Heart right ventricle (tissue), 16 donors: ENCODE data around the gene NFYC. TPM values are rescaled to one million over a fixed set of nuclear protein-coding genes. Genes with fewer than 3 reads are reported as not detected.

Experiments used
- ATAC-seq, 8 donors: fragments of 200-7000 bp; cut with Tn5 transposase; one replicate each; pipeline ENCODE4 v1.9.1; 2020; ENCODE audit warnings: mild to moderate bottlenecking in 8 of 8, moderate library complexity in 8 of 8, moderate number of reproducible peaks in 1 of 8
- DNase-seq, 2 donors: peaks; one replicate each; pipeline ENCODE4 v3.0.0-alpha.2; 2020
- H3K27ac ChIP-seq, 10 donors: fragments of 200-600 bp; sonication (generic) in 2 of 10; one replicate each; pipeline versions ENCODE4 v1.5.0 to v1.8.0; 2020 to 2022; ENCODE audit warnings: mild to moderate bottlenecking in 3 of 10
- H3K27me3 ChIP-seq, 7 donors: fragments of 200-600 bp; one replicate each; pipeline ENCODE4 v1.8.0; 2021 to 2022; ENCODE audit warnings: mild to moderate bottlenecking in 2 of 7
- H3K36me3 ChIP-seq, 9 donors: fragments of 200-600 bp; sonication (generic) in 1 of 9; one replicate each; pipeline versions ENCODE4 v1.5.0 to v1.8.0; 2020 to 2022; ENCODE audit warnings: mild to moderate bottlenecking in 2 of 9
- H3K4me1 ChIP-seq, 9 donors: fragments of 200-600 bp; sonication (generic) in 1 of 9; one replicate each; pipeline versions ENCODE4 v1.5.0 to v1.8.0; 2020 to 2022; ENCODE audit warnings: mild to moderate bottlenecking in 4 of 9
- H3K4me3 ChIP-seq, 10 donors: fragments of 200-600 bp; sonication (generic) in 2 of 10; one replicate each; pipeline versions ENCODE4 v1.5.0 to v1.8.0; 2020 to 2022; ENCODE audit warnings: mild to moderate bottlenecking in 7 of 10, moderate library complexity in 2 of 10
- H3K9me3 ChIP-seq, 11 donors: fragments of 200-600 bp in 10 of 11; sonication (generic) in 2 of 11; one replicate each; pipeline versions ENCODE4 v1.5.0 to v1.8.0; 2013 to 2022; ENCODE audit warnings: mild to moderate bottlenecking in 2 of 11, control low read depth in 1 of 11, moderate library complexity in 1 of 11
- WGBS, 2 donors: extraction: QIAGEN DNeasy Blood & Tissue Kit; methylation state at CpG; one replicate each; pipeline ENCODE4 v1.1.7; 2013; ENCODE audit warnings: inconsistent platforms in 1 of 2; 5-methylcytosine and 5-hydroxymethylcytosine counted together
- intact Hi-C, 10 donors: fragments of 100-400 bp; cut with DNase I; formaldehyde crosslinking; loops; one replicate each; pipeline versions ENCODE4 v1.11.1 to v1.14.2; 2022
- long read RNA-seq, 3 donors: library from polyadenylated mRNA; unstranded; transcript quantifications; one replicate each; pipeline ENCODE4 v2.0.0, GENCODE V29; 2020 to 2021
- polyA plus RNA-seq, 2 donors: library from polyadenylated mRNA; stranded (reverse); fragments of 200-250 nt; gene quantifications; one replicate each; pipeline ENCODE4 v1.2.3, GENCODE V29; 2013
- total RNA-seq, 10 donors: library from RNA; stranded (reverse); fragmentation: NEBNext Ultra II Directional in 3 of 10; extraction: Animal tissue kit (Norgen Biotek cat#: 25700) in 3 of 10; gene quantifications; one replicate each; pipeline versions ENCODE4 v1.2.1 to v1.2.4, GENCODE V29; 2021 to 2023
- TF ChIP-seq, protein P1 (sequence below), 9 donors: fragments of 200-600 bp; sonication (generic) in 2 of 9; IDR thresholded peaks; one replicate each; pipeline versions ENCODE4 v1.5.0 to v1.8.0; 2021 to 2022; ENCODE audit warnings: antibody characterized with exemption in 9 of 9, mild to moderate bottlenecking in 5 of 9, moderate library complexity in 1 of 9
- donor health status: Arrhythmogenic right ventricular cardiomyopathy.
- donor health status: ischemic (EF 13 %, LVEDD 7.1; RV severe dilation, severe dysfunction).
- donor health status: healthy with polysubstance abuse.
- donor health status: DM: no; HTN: yes; CAD: no.
- donor health status: DM: no; HTN: no; CAD: no.
- donor health status: ischemic (EF 25% LVEDD 6.9; RV normal size, moderate dysfunction).
- donor health status: ischemic (EF 25% LVEDD 5.7; RV mildly dilated, moderate dysfunction).
- donor health status: healthy.
- donor health status: DM: yes; HTN: yes; CAD: no.
- donor health status: Ischemic cardiomyopathy.
- donor health status: ischemic (EF 35%, LVEDD 5.7; RV mildly dilated, moderate dysfunction).
- donor health status: nonischemic (EF 11% LVEDD 7.7; RV severe dilation, severe dysfunction).
- donor health status: DM: yes; HTN: yes; CAD: no.
- donor health status: PGD.
- donor health status: ischemic (EF 29% LVEDD 5.4; RV normal size, mild dysfunction).
- donor health status: nonischemic (EF 23%, LVEDD 6.1; RV moderate dilation, normal function).

NFYC gene
- total RNA-seq (10 to 100 TPM; 56.1 to 84.7 (median 73.1) TPM), polyA plus RNA-seq (10 to 100 TPM; 49.9 to 55.8 TPM)
- long read RNA-seq, donor 1, transcript NFYC-213 (10 exons, 1,950 nt), result major isoform, 55 of 93 reads
- long read RNA-seq, donor 1, partial matches to known transcripts, result 5 of 93 reads
- long read RNA-seq, donor 1, other reads (novel, unspliced or antisense), result 24 of 93 reads
- long read RNA-seq, donor 2, transcript NFYC-213 (10 exons, 1,950 nt), result major isoform, 60 of 90 reads
- long read RNA-seq, donor 2, partial matches to known transcripts, result 10 of 90 reads
- long read RNA-seq, donor 2, other reads (novel, unspliced or antisense), result 11 of 90 reads
- long read RNA-seq, donor 3, transcript NFYC-213 (10 exons, 1,950 nt), result major isoform, 108 of 177 reads
- long read RNA-seq, donor 3, transcript NFYC-202 (10 exons, 1,202 nt), result minor isoform, 8 of 177 reads
- long read RNA-seq, donor 3, partial matches to known transcripts, result 14 of 177 reads
- long read RNA-seq, donor 3, other reads (novel, unspliced or antisense), result 37 of 177 reads

DNA sequence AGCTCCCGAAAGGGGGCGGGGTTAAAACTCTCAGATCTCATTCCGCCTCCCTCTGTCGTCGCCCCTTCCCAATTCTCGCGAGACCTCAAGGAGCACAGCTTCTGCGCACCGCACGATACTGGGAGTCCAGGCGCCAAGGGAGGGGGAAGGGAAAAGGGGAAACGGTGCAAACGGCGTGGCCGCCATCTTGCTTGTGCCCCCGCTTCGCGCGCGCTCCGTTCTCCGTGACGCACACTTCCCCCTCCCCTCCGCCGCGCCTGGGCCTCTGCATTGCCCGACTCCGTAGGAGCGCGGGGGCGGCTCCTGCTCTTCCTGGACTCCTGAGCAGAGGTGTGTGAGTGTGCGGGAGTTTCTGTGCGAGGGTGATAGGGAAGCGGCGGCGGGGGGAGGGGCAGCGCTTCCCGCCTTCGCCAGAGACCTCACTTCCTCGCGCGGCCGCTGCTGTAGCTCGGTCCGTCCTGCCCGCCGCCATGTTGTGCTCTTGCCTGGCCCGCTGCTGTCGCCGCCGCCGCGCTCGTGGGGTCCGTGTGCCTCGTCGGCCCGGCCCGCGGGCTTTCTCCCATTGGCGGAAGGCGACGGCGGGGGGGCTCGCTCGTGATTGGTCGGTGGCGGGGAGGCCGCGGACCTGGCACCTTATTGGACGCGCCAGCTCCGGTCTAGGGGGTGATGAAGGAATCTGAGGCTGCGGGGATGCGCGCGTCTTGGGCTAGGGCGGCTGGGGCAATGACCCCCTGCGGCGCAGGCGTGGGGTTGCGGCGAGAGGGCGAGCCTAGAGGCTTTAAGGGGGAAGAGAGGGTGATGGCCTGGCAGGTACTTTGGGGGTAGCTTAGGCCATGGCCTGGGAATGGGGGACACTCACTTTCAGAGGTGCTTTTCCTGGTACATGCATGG, at the start of gene NFYC:
NFYC (plus strand) TSS at position 167 of the 891 bp plus-strand sequence. CDS start 47,140 bp downstream, outside the sequence.
- peaks cover 0 to 13% (median 5%) of the 10 kb centered on the region in 9 donors for H3K36me3 ChIP-seq
- ATAC-seq (peak; percentile 94 to 98 (median 96)), DNase-seq (peak; percentile 94 to 99)
- WGBS, 2 donors, result 0% methylated on average over 83 to 84 of the region's 84 CpGs
- peak within 1 kb of the TSS; percentile 72 to 97 (median 82) for H3K4me3 ChIP-seq
- H3K27ac ChIP-seq, result peak within 1 kb of the TSS; percentile 97 to 100 (median 99)
- TF ChIP-seq, protein P1, sequence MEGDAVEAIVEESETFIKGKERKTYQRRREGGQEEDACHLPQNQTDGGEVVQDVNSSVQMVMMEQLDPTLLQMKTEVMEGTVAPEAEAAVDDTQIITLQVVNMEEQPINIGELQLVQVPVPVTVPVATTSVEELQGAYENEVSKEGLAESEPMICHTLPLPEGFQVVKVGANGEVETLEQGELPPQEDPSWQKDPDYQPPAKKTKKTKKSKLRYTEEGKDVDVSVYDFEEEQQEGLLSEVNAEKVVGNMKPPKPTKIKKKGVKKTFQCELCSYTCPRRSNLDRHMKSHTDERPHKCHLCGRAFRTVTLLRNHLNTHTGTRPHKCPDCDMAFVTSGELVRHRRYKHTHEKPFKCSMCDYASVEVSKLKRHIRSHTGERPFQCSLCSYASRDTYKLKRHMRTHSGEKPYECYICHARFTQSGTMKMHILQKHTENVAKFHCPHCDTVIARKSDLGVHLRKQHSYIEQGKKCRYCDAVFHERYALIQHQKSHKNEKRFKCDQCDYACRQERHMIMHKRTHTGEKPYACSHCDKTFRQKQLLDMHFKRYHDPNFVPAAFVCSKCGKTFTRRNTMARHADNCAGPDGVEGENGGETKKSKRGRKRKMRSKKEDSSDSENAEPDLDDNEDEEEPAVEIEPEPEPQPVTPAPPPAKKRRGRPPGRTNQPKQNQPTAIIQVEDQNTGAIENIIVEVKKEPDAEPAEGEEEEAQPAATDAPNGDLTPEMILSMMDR (IDR thresholded peaks at IDR 0.05), result peak in 1 of 9 donors; percentile 4
- H3K4me1 ChIP-seq, result peaks cover 0 to 58% (median 31%) of the 10 kb centered on the region in 9 donors
- intact Hi-C loops, result loop anchor here in 3 of 10 donors (1.0 to 10.0 kb wide), 3 partner anchors 18 to 73 kb away; no protein-coding TSS in a partner anchor
- no peaks in the 10 kb centered on the region for H3K27me3 ChIP-seq
- no peaks in the 10 kb centered on the region for H3K9me3 ChIP-seq

DNA sequence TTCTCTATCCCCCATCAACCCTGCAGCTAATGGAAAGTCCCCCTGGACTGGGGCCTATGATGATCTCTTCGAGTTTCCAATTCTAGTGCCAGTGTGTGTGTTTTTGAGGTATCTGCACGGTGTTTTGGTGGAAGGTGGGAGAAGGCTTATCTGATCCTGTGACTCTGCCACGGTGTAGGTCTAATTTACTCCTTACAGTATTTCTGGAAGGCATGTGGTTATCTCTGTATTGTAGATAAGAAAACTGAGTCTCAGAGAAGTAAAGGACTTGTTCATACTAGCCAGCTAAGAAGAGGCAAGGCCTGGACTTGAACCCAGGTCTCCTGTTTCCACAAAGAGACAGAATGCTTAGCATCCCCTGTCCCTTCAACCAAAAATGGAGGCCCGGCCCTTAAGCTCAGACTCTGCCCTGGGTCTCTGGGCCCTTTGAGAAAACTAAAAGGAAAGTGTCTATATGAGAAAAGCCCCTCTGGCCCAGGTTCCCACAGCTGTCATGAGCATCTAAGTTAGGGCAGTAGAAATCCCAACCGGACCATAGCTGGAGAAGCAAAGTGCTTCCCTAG, 46.3 kb upstream of the NFYC start:
- Histone ChIP-seq H3K4me1 (peaks cover 0 to 16% (median 0%) of the 10 kb centered on the region in 9 donors), H3K36me3 (no peaks in the 10 kb centered on the region), H3K4me3 (no peak overlapping the region), H3K27me3 (peaks cover 0 to 4% (median 0%) of the 10 kb centered on the region in 7 donors), H3K27ac (no peak overlapping the region), H3K9me3 (no peaks in the 10 kb centered on the region)
- DNase-seq (no peak), ATAC-seq (no peak)
- TF ChIP-seq, protein P1 (IDR thresholded peaks at IDR 0.05), result no peak
- intact Hi-C loops, result no loop called here
- WGBS, 2 donors, result 76 to 80% methylated on average over 5 of the region's 5 CpGs

DNA sequence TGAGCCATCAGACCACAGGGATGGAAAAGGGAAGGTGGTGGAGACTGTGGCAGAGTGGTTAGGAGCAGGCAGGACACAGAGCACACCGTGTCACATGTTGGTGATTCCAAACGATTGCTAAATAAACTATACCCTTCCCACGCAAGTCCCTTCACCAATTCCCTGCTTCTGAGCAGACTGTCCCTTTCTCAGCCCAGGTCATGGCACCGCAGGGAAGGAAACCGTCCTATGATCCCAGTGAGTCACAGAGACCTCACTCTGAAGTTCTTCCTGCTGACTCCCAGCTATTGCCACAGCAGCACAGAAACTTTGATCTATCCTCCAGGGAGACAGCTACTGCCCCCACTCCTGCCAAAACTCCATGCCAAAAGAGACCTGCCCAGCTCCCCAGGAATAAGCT, 45.2 kb upstream of the NFYC start:
- ATAC-seq (no peak), DNase-seq (no peak)
- Histone ChIP-seq H3K4me3 (no peak overlapping the region), H3K9me3 (no peaks in the 10 kb centered on the region), H3K4me1 (peaks cover 0 to 20% (median 5%) of the 10 kb centered on the region in 9 donors), H3K27ac (no peak overlapping the region), H3K27me3 (peaks cover 0 to 4% (median 0%) of the 10 kb centered on the region in 7 donors), H3K36me3 (no peaks in the 10 kb centered on the region)
- WGBS, 2 donors, result 72 to 79% methylated on average over 5 of the region's 5 CpGs
- intact Hi-C loops, result no loop called here
- TF ChIP-seq, protein P1 (IDR thresholded peaks at IDR 0.05), result no peak

DNA sequence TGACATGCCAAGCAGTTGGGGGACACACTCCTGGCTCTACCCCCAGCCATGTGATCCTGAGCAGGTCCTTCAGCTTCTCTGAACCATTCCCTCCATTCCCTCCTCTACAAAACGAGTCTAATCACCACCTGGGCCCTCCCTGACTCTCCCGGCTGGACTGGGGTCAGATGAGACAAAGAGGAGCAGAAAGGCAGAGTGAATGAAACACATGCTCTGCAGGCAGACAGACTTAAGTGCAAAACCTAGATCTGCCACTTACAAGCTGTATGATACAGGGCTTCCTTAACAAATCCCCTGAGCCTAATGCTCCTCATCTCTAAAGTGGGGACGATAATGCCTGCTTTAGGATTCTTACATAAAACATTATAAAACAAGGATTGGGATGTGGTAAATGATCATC, 43.3 kb upstream of the NFYC start:
- TF ChIP-seq, protein P1 (IDR thresholded peaks at IDR 0.05), result no peak
- Histone ChIP-seq H3K4me1 (peaks cover 0 to 20% (median 5%) of the 10 kb centered on the region in 9 donors), H3K4me3 (no peak overlapping the region), H3K27me3 (peaks cover 0 to 10% (median 0%) of the 10 kb centered on the region in 7 donors), H3K27ac (no peak overlapping the region), H3K36me3 (no peaks in the 10 kb centered on the region), H3K9me3 (no peaks in the 10 kb centered on the region)
- DNase-seq (no peak), ATAC-seq (no peak)
- 81 to 87% methylated on average over 3 of the region's 3 CpGs for WGBS, 2 donors
- intact Hi-C loops, result no loop called here
